Astrocyte (in vitro differentiated cells and primary cell): ENCODE measurements around the gene SLC9A3. TPM values are rescaled to one million over a fixed set of nuclear protein-coding genes. Genes with fewer than 3 reads are reported as not detected.

Source experiments
- DNase-seq: peaks from one replicate; pipeline ENCODE4 v3.0.0-alpha.2; 2010; ENCODE audit warnings: low read depth
- FAIRE-seq: peaks from 2 replicates; lab custom pipeline; 2011; peaks lifted over from hg19 to GRCh38; lab: Jason Lieb, UNC
- H2AFZ ChIP-seq: 2 replicates; pipeline ENCODE4 v1.6.0; 2012; ENCODE audit warnings: low read depth, low read length, inconsistent platforms
- H3K27ac ChIP-seq: 2 replicates; pipeline ENCODE4 v1.5.1; 2011; ENCODE audit warnings: low read depth, low read length, inconsistent platforms
- H3K27me3 ChIP-seq: 2 replicates; pipeline ENCODE4 v1.6.0; 2011; ENCODE audit warnings: low read length, inconsistent platforms; ENCODE audit not compliant: insufficient read depth
- H3K36me3 ChIP-seq: 2 replicates; pipeline ENCODE4 v1.5.1; 2011; ENCODE audit warnings: low read length, inconsistent platforms; ENCODE audit not compliant: insufficient read depth
- H3K4me1 ChIP-seq: 2 replicates; pipeline ENCODE4 v1.5.1; 2011; ENCODE audit warnings: low read length, inconsistent platforms; ENCODE audit not compliant: insufficient read depth
- H3K4me2 ChIP-seq: 2 replicates; pipeline ENCODE4 v1.6.0; 2012; ENCODE audit warnings: low read length, inconsistent platforms
- H3K4me3 ChIP-seq: 2 replicates; pipeline ENCODE4 v1.5.1; 2011; ENCODE audit warnings: low read depth, mild to moderate bottlenecking, low read length, inconsistent platforms; ENCODE audit not compliant: insufficient read depth
- H3K79me2 ChIP-seq: 2 replicates; pipeline ENCODE4 v1.6.0; 2012; ENCODE audit warnings: mild to moderate bottlenecking, low read length, inconsistent platforms; ENCODE audit not compliant: insufficient read depth
- H3K9ac ChIP-seq: 2 replicates; pipeline ENCODE4 v1.6.0; 2012; ENCODE audit warnings: mild to moderate bottlenecking, low read length, inconsistent platforms
- H3K9me3 ChIP-seq: 2 replicates; pipeline ENCODE4 v1.5.1; 2012; ENCODE audit warnings: low read depth, mild to moderate bottlenecking, low read length, inconsistent platforms; ENCODE audit not compliant: insufficient read depth
- H4K20me1 ChIP-seq: 2 replicates; pipeline ENCODE4 v1.6.0; 2012; ENCODE audit warnings: low read length, inconsistent platforms; ENCODE audit not compliant: insufficient read depth
- H3K27ac Mint-ChIP-seq: one replicate; pipeline ENCODE4 v1.8.0; 2021; ENCODE audit warnings: mild to moderate bottlenecking, mixed read lengths; ENCODE audit not compliant: unreplicated experiment
- H3K27me3 Mint-ChIP-seq: one replicate; pipeline ENCODE4 v1.8.0; 2021; ENCODE audit warnings: low read depth, mixed read lengths; ENCODE audit not compliant: unreplicated experiment
- H3K36me3 Mint-ChIP-seq: one replicate; pipeline ENCODE4 v1.8.0; 2021; ENCODE audit warnings: low read depth, mixed read lengths; ENCODE audit not compliant: unreplicated experiment
- H3K4me1 Mint-ChIP-seq: one replicate; pipeline ENCODE4 v1.8.0; 2021; ENCODE audit warnings: low read depth, mixed read lengths; ENCODE audit not compliant: unreplicated experiment
- H3K4me3 Mint-ChIP-seq: one replicate; pipeline ENCODE4 v1.8.0; 2021; ENCODE audit warnings: mild to moderate bottlenecking, moderate library complexity, mixed read lengths; ENCODE audit not compliant: unreplicated experiment
- H3K9me3 Mint-ChIP-seq: one replicate; pipeline ENCODE4 v1.8.0; 2021; ENCODE audit warnings: mild to moderate bottlenecking, mixed read lengths; ENCODE audit not compliant: unreplicated experiment
- EZH2 ChIP-seq: IDR thresholded peaks from 2 replicates; pipeline ENCODE4 v1.6.1; 2012; ENCODE audit warnings: mild to moderate bottlenecking, low read length, inconsistent platforms; ENCODE audit not compliant: insufficient read depth
- total RNA-seq: library from RNA; stranded (reverse); gene quantifications from 2 replicates; pipeline ENCODE4 v1.2.1, GENCODE V29; 2021
- TF ChIP-seq, protein P1 (sequence below): IDR thresholded peaks from 2 replicates; pipeline ENCODE4 v1.5.1; 2011; ENCODE audit warnings: low read depth, mild to moderate bottlenecking, inconsistent platforms, low read length, moderate library complexity; ENCODE audit not compliant: insufficient read depth

SLC9A3 gene
- total RNA-seq, 1 donor from 2014 or later: 1.0 TPM

DNA sequence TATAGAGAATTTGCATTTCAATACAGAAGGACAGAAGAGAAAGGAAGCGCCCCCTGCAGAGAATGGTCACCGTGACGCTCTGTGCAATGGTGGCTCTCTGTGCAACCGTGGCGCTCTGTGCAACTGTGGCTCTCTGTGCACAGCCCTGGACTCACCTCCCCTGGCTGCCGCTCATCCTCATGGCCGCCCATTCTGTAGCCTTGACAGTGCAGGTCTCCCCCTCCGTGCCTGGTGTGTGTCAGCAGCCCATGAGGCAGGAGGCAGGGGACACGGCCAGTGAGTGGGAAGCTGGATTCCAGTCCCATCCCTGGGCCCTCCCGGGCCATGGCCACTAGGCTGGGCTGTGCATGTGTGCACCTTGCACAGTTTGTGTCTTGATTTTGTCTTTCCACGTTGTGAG is 69.3 kb downstream of the SLC9A3 start:
- peaks cover 33% of the 10 kb centered on the region for H3K36me3 ChIP-seq
- H3K4me3 ChIP-seq: no peak overlapping the region
- no peak overlapping the region for H2AFZ ChIP-seq
- FAIRE-seq (no peak), DNase-seq (no peak)
- H3K27me3 ChIP-seq: no peaks in the 10 kb centered on the region
- no peaks in the 10 kb centered on the region for H3K27me3 Mint-ChIP-seq
- H3K9ac ChIP-seq: no peak overlapping the region
- no peak overlapping the region for H3K27ac ChIP-seq
- peaks cover 49% of the 10 kb centered on the region for H3K36me3 Mint-ChIP-seq
- peaks cover 75% of the 10 kb centered on the region for H3K79me2 ChIP-seq
- TF ChIP-seq, protein P1, sequence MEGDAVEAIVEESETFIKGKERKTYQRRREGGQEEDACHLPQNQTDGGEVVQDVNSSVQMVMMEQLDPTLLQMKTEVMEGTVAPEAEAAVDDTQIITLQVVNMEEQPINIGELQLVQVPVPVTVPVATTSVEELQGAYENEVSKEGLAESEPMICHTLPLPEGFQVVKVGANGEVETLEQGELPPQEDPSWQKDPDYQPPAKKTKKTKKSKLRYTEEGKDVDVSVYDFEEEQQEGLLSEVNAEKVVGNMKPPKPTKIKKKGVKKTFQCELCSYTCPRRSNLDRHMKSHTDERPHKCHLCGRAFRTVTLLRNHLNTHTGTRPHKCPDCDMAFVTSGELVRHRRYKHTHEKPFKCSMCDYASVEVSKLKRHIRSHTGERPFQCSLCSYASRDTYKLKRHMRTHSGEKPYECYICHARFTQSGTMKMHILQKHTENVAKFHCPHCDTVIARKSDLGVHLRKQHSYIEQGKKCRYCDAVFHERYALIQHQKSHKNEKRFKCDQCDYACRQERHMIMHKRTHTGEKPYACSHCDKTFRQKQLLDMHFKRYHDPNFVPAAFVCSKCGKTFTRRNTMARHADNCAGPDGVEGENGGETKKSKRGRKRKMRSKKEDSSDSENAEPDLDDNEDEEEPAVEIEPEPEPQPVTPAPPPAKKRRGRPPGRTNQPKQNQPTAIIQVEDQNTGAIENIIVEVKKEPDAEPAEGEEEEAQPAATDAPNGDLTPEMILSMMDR: no peak
- no peak for TF ChIP-seq EZH2
- H3K4me1 ChIP-seq: peaks cover 16% of the 10 kb centered on the region
- no peak overlapping the region for H3K4me2 ChIP-seq
- no peaks in the 10 kb centered on the region for H3K9me3 ChIP-seq
- H3K9me3 Mint-ChIP-seq: peaks cover 5% of the 10 kb centered on the region
- peaks cover 13% of the 10 kb centered on the region for H3K4me1 Mint-ChIP-seq
- H3K4me3 Mint-ChIP-seq: no peak overlapping the region
- H4K20me1 ChIP-seq: peaks cover 23% of the 10 kb centered on the region
- H3K27ac Mint-ChIP-seq: no peak overlapping the region

DNA sequence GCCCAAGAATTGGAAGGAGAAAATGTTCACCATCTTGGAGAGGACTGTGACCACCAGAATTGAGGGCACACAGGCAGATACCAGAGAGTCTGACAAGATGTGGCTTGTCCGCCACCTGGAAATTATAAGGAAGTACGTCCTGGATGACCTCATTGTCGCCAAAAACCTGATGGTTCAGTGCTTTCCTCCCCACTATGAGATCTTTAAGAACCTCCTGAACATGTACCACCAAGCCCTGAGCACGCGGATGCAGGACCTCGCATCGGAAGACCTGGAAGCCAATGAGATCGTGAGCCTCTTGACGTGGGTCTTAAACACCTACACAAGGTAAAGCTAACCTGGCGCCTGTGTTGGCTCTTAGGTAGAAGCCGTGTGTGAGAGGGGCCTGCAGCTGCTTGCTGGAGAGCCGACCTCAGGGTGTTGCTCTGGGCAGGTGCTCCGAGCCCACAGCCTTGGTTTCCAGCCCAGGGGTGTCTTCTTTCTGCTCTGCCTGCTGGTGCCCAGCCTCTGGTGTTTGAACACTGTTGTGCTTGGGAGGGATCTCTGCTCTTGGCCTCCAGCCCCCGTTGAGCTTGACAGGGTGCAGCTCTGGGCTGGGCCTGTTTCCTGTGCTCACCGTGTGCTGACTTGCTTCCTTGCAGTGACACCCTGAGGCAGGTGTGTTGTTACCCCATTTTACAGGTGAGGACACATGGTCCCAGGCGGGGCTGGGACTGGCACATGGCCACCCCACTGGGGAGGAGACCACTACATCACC is 70.3 kb downstream of the SLC9A3 start:
- peaks cover 77% of the 10 kb centered on the region for H3K79me2 ChIP-seq
- H3K4me2 ChIP-seq: no peak overlapping the region
- peaks cover 12% of the 10 kb centered on the region for H3K4me1 ChIP-seq
- peaks cover 38% of the 10 kb centered on the region for H3K36me3 ChIP-seq
- Mint-ChIP-seq H3K27me3 (no peaks in the 10 kb centered on the region), H3K4me1 (peaks cover 13% of the 10 kb centered on the region), H3K4me3 (no peak overlapping the region), H3K9me3 (peaks cover 5% of the 10 kb centered on the region), H3K27ac (no peak overlapping the region), H3K36me3 (peaks cover 50% of the 10 kb centered on the region)
- TF ChIP-seq, protein P1: no peak
- no peak for TF ChIP-seq EZH2
- FAIRE-seq (no peak), DNase-seq (no peak)
- H3K4me3 ChIP-seq: no peak overlapping the region
- peaks cover 30% of the 10 kb centered on the region for H4K20me1 ChIP-seq
- H2AFZ ChIP-seq: no peak overlapping the region
- no peaks in the 10 kb centered on the region for H3K27me3 ChIP-seq
- no peaks in the 10 kb centered on the region for H3K9me3 ChIP-seq
- H3K9ac ChIP-seq: no peak overlapping the region
- no peak overlapping the region for H3K27ac ChIP-seq
